Hepatocyte (in vitro differentiated cells): ENCODE data around the gene DYNC2LI1.

Source experiments
- CTCF ChIP-seq: fragments of 200-600 bp; sonication (generic); IDR thresholded peaks from 2 replicates; pipeline ENCODE4 v1.5.1; 2016; ENCODE audit warnings: antibody characterized with exemption, mild to moderate bottlenecking; ENCODE audit not compliant: poor library complexity
- EZH2phosphoT487 ChIP-seq: fragments of 200-600 bp; sonication (generic); IDR thresholded peaks from one replicate; pipeline ENCODE4 v1.6.1; 2018; ENCODE audit warnings: antibody characterized with exemption, mild to moderate bottlenecking, low read depth, moderate library complexity; ENCODE audit not compliant: unreplicated experiment, severe bottlenecking

- no peak for TF ChIP-seq CTCF
- TF ChIP-seq EZH2phosphoT487: no peak
Measured at GRCh38 chr2:43826305-43827250, 52.7 kb downstream of the DYNC2LI1 start.
